NT2/D1 (cell line): ENCODE measurements around the gene CORO2A.

Experiments used
- SUZ12 ChIP-seq: IDR thresholded peaks from 2 replicates; pipeline ENCODE4 v1.6.1; 2011; ENCODE audit not compliant: insufficient read length, insufficient read depth; ENCODE audit errors: extremely low read depth
- ZNF274 ChIP-seq: IDR thresholded peaks from 2 replicates; pipeline ENCODE4 v1.6.1; 2011; ENCODE audit warnings: mild to moderate bottlenecking, low read depth, low read length

GRCh38 chr9:98211260-98211659, 18.8 kb upstream of the CORO2A start:
- TF ChIP-seq ZNF274 (no peak), SUZ12 (no peak)
